HG03457 (cell line): ENCODE measurements around the gene FSD1.
"Not testable (repeated sequence)": the region's sequence is repeated elsewhere in the genome, so short reads cannot be mapped to it uniquely, and the experiment has no call there.

Experiments used
- ATAC-seq: cut with Tn5 transposase; IDR thresholded peaks from one replicate; pipeline ENCODE4 v1.9.1; 2021; ENCODE audit warnings: moderate number of reproducible peaks; ENCODE audit not compliant: unreplicated experiment

FSD1 gene

DNA sequence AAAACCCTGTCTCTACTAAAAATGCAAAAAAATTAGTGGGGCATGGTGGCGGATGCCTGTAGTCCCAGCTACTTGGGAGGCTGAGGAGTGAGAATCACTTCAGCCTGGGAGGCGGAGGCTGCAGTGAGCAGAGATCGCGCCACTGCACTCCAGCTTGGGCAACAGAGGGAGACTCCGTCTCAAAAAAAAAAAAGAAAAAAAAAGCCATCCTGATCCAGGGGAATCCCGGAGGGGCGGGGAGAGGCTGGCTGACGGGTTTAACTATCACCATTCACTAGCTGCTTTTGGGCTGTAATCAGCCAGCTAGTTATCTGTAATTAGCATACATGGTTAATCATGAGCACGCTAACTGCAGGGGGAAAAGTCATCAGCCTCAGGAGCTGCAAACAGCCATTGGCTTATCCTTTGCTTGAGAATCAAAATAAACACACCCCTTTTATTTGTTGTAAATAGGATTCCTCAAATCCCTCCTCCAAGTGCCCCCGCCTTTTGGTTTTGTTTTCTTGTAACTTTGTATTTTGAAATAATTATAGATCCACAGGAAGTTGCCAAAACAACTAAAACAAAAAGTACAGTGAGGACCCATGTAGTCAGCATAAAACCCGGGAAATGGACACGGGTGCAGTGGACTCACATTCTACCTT lies 9.6 kb downstream of the FSD1 start:
- ATAC-seq = no peak

DNA sequence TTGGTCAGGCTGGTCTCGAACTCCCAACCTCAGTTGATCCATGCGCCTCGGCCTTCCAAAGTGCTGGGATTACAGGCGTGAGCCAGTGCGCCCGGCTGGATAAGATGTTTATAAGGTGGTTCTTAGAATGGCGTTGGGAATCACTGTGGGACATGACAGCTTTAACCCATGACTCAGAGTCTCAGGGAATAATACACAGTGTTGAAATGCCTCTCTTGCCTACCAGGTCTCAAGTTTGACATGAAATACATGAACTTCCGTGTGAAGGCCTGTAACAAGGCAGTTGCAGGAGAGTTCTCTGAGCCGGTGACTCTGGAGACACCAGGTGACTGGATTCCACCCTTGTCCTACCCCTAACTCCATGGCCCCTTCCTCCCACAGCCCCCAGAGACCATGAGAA lies 12.6 kb downstream of the FSD1 start:
- ATAC-seq = no peak

DNA sequence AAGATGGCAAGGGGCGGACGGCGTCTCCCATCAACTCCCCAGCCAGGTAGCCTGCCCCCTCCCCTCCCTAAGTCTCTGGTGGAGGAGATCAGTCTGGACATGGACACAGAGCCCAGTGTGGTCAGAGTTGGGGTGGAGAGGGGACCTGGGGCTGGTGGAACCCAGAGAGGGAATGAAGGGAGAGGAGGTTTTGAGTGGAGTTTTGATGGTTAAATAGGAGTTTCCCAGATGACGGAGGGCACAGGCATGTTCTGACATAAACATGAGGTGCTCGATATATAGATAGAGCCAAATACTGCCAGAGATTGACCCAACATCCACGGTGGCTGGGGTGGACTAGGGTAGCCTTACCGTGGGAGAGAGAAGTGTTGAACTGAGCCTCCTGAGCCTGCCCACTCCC lies 14.1 kb downstream of the FSD1 start:
- ATAC-seq = no peak

DNA sequence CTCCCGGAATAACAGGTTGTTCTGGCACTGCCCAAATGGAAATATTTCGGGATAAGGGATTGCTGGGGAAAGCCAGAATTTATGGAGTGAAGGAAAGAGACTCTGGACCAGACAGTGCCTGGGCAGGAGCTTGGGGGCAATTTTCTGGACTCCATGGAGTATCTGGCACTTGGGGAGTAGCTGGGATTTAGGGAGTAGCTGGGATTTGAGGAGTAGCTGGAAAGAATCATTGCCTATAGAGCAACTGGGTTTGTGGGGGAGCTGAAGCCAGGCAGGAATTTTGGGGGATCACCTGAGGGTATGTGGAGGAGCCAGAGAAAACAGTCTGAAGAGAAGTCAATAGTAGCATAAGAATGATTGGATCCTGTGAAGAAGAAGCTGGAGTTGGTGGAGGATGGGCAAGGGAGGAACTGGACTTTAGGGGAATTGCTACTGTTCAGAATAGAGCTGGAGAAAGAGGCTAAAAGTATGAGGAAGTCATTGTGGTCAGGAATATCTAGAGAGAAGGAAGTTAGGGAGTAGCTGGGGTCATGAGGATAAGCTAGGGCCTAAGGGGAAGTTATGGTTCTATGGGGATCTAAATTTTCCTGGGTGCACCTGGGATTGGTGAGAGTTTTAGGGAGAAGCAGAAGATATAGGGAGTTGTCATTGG lies 14.8 kb downstream of the FSD1 start:
- no peak for ATAC-seq

DNA sequence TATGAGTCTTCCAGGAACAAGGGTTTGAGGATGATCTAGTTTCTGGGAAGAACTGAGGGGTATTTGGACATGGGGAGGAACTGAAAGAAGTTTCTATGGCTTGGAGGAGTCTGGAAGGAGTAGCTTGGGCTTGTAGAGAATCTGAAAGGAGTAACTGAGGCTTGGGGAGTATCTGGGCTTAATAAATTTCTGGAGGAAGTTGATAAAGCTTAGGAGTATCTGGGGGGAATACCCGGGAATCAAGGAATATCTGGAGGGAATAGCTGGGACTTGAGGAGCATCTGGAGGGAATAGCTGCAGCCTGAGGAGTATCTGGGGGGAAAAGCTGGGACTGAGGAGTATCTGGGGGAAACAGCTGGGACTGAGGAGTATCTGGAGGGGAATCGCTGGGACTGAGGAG lies 16.0 kb downstream of the FSD1 start:
- no peak for ATAC-seq

DNA sequence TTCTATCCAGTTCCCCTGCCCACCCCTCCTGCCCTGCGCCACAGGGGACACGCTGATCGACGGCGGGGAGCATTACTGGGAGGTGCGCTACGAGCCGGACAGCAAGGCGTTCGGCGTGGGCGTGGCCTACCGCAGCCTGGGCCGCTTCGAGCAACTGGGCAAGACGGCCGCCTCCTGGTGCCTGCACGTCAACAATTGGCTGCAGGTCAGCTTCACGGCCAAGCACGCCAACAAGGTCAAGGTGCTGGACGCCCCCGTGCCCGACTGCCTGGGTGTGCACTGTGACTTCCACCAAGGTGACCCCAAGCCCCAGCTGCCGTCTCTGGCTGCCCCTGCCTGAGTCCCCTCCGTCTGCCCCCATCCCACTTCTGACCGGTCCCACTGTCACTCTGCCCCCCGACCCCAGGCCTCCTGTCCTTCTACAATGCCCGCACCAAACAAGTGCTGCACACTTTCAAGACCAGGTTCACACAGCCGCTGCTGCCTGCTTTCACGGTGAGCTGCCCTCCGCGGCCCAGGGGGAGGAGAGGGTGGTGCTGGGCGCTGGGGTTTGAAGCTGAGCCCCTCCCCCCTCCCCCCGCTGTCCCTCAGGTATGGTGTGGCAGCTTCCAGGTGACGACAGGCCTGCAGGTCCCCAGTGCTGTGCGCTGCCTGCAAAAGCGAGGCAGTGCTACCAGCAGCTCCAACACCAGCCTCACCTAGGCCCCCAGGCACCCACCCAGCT lies 18.7 kb downstream of the FSD1 start:
- ATAC-seq = no peak

DNA sequence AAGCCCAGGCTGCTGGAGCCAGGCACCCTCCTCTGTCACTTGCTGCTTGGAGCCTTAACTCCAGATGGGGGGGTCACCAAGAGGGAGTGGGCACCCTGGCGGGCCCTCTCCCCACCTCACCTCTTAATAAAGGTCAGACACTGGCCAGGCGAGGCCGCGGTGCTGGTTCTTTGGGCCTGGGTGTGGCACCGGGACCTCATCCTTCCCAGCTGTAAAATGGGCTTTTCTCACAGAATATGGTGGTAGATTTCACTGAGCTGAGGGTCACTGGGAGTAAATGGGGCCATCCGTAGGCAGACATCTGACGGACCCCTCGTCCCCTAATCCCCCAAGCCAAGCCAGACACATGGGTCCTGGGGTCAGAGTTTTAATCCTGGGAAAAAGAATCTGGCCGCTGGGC lies 19.3 kb downstream of the FSD1 start:
- no peak for ATAC-seq

DNA sequence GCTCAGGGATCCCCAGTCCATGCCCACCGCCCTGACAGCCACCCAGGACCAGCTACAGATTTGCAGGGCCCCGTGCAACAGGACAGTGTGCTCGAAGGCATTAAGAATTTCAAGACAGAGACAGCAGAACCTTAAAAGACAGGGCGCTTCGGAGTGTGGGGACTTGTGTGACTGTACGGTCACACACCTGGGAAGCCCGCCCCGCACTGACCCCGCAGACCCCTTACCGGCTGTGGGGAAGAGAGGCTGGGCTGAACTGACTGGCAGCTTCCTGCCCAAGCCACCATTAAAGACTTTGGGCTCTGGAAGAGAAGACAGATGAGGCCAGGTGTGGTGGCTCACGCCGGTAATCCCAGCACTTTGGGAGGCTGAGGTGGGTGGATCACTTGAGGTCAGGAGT lies 19.8 kb downstream of the FSD1 start:
- no peak for ATAC-seq

DNA sequence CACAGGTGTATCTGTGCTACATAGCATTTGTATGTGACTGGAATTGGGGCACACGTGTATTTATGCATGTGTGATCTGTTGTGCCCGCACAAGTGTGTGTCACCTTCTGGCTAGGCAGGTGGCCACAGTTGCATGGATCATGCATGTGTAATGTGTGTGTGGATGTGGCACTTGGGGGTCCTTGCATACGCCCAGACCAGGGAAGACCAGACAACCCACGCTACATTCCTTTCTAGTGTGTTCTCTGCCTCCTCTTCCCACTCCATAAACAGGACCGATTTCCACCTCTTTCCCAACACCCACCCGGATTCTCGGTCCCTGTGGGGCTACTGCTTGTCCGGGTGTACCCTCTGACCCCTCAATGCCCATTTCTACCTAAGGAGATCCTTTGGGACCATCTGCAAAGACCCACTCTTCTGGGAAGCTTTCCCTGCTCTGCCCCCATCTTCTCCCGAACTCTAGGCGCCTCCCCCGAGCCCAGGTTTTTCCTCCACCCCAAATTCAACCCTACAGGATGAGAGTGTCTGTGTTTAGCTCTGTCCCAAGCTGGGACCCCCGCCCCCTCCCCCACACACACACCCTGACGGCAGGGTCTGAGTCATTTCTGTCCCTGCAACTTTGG lies 21.9 kb downstream of the FSD1 start:
- ATAC-seq = no peak

DNA sequence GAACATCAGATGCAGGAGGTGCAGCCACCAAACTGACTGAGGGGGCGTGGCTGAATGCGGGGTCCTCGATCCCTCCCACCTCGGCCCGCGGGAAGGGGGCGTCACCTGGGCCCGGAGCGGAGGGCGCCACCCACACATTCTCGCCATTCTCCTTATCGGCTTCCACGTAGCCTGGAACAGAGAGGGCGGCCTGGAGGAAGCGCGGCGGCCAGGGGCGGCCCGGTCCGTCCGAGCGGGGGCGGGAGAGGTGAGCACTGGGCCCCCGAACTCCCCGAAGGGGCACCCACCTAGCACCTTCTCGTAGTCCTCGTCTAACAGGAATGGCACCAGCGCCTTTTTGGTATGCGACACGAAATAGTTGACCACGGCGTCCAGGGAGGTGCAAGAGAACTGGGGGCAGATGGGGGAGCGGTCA lies 22.4 kb downstream of the FSD1 start:
- no peak for ATAC-seq

DNA sequence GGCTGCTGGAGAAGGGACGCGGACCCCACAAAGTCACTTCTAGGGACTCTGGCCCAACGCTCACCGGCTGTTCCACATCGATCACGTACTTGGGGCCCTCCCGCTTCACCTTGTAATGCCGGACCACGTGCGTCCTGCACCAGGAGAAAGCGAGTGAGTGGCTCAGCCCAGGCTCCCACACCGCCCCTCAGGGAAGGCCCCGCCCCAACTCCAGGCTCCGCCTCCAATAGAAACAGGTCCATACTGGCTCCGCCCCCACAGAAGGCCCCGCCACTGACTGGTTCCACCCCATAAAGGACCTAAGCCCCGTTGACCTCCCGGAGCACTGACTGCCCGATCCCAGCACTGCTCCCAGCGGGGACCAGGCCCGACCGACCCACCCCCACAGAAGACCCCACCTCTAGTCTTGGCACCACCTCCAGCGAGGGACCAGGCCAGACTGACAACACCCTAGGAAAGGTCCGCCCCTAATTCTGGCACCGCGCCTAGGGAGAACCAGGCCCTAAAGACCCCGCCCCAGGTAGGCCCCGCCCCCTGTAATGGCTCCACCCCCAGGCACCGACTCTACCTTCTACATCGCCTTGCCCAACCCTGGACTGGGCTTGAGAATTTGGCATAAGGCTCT lies 23.0 kb downstream of the FSD1 start:
- no peak for ATAC-seq

DNA sequence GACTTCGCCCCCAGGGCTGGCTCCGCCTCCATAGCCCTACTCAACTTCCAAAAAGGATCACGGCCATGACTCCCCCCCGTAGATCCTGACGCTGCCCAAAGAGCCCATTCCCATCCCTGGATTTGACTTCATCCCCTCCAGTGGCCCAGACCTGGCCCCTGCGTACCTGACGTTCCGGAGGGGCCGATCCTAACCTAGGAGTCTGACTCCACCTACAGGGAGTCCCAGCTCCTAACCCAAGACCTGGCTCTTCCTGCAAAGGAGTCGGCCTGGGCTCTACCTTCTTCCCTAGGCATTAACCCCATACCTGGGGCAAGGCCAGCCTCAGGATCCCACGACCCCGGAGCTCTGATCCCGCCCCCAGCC lies 23.5 kb downstream of the FSD1 start:
- ATAC-seq = no peak

DNA sequence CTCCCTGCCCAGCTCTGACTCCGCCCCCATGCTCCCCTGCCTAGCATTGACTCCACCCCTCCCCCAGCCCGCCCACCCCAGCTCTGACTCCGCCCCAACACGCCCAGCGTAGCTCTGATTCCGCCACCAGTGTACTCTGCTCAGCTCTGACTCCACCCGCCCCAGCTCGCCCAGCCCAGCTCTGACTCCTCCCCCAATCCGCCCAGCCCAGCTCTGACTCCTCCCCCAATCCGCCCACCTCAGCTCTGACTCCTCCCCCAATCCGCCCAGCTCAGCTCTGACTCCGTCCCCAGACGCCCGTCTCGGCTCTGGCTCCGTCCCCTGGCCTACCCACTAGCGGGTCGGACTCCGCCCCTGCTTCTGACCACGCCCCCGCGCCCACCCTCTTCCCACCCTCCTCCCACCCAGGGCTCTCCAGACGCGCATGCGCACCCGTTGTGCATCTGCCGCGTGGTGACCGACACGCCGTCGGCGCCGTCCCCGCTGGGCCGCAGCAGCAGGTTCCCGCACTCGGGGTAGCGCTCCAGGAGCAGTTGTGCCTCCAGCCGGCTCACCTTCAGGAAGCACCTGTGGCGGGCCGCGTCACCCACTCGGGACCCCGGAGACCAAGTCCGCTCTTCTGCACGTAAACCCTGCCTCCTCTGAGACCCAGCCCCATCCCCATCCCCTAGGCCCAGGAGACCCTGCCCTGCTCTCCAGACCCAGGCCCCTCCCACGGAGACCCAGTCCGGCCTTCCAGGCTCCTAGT lies 24.0 kb downstream of the FSD1 start:
- peak; percentile 61 for ATAC-seq

DNA sequence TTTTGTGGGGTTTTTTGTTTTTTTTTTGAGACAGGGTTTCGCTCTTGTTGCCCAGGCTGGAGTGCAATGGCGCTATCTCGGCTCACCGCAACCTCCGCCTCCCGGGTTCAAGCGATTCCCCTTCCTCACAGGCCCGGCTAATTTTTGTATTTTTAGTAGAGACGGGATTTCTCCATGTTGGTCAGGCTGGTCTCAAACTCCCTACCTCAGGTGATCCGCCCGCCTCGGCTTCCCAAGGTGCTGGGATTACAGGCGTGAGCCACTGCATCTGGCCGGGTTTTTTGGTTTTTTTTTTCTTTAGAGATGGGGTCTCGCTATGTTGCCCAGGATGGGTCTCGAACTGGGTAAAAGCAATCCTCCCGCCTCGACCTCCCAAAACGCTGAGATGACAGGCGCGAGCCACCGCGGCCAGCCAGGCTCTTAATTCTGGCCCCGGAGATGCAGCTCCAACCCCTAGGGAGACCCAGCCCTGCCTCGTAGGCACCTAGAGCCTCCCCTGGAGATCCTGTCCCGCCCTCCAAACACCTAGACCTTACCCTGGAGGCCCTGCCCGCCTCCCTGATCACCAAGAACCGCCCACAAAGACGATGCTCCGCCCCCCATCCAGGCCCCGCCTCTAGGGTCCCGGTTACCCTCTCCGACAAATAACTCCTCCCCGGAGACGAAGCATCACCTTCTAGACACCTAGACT lies 24.7 kb downstream of the FSD1 start:
- ATAC-seq = not testable (repeated sequence)

DNA sequence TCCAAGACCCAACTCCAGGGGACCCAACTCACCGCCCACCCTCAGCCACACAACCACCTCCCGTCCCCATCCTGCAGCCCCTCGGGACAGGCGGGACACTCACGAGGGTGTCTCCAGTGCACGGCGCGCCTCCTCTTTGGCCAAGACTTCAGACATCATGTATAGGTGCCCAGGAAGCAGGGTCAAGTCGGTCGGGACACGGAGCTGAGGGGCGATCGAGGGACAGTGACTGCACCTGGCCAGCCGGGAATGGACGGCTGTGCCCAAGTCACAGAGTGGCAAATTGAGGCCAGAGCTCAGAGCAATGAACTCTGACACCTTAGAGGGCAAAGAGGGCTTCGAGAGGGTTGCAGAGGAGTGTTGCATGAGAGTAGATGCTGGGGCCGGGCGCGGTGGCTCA lies 25.5 kb downstream of the FSD1 start:
- no peak for ATAC-seq

DNA sequence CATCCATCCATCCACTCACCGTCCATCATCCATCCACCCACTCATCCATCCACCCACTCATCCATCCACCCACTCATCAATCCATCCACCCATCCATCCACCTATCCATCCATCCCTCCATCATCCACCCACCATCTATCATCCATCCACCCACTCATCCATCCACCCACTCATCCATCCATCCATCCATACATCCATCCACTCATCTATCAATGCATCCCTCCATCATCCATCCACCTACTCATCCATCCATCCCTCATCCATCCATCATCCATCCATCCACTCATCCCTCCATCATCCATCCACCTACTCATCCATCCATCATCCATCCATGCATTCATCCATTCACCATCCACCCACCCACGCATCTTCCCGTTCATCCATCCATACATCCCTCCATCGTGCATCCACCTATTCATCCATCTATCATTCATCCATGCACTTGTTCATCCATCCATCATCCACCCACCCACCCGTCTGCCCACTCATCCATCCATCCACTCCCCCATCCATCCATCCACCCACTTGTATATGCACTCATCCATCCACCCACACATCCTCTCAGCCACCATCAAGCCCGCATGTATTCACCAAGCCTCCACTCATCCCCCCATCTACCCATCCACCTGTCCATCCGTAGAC lies 30.7 kb downstream of the FSD1 start:
- no peak for ATAC-seq

DNA sequence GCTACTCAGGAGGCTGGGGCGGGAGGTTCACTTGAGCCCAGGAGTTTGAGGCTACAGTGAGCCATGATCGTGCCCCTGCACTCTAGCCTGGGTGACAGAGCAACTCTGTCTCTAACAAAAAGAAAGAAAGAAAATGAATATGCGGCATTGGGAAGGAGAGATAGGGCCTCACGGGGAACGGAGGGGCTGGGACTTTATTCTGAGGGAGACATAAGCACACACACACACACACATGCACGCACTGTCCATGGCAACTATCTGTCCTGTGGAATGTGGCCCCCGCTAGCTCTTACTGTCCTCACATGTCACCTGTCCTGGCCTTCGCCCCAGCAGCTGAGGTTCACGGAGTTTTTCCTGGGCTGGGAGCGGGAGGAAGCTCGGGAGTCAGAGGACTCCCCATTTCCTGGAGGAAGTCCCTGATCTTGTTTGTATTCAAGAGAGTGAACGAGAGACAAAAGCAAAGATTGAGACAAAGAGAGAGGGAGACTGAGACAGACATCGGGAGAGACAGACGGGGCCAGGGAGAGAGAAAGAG lies 33.6 kb downstream of the FSD1 start:
- ATAC-seq = no peak

DNA sequence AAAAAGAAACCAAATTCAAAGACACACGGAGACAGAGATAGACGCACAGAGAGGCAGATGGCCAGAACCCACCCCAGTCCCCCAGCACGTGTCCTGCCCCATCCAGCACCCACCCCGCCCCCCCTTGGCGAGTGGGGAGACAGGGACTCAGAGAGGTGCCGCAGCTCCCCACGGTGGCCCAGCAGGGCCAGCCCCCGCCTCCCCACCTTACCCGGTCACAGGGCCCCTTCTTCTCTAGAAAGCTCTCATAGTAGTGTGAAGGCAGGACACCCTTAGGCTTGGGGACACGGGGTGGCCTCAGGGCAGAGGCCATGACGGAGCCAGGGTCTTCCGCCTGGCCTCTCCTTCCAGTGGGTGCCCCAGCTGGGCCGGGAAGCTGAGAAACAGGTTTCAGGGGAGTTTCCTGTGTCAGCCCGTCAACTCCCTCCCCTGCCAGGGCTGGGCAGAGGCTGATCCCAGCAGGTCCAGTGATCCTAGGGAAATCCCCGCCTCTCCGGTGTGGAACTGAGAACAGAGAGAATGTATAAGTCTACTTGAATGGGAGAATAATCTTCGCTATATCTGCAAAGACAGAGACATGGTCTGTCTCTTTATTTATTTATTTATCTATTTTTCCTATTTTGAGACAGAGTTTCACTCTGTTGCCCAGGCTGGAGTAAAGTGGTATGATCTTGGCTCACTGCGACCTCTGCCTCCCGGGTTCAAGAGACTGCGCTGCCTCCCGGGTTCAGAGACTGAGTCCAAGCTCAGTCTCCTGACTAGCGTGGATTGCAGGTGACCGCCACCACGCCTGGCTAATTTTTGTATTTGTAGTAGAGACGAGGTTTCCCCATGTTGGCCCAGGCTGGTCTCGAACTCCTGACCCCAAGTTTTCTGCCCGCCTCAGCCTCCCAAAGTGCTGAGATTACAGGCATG lies 34.3 kb downstream of the FSD1 start, which contains the start of gene STAP2:
Gene STAP2, minus strand, starts transcription at position 387 of the 915 bp plus-strand sequence. Its CDS starts 74 bp downstream, at position 313.
- no peak for ATAC-seq
